Prostate gland (tissue), 2 donors: ENCODE measurements around the gene PELI3.

Experiments
- CTCF ChIP-seq, 4 experiments: fragments of 200-600 bp in 2 of 4; fragments of 450-650 bp in 2 of 4; sonication (generic) in 2 of 4; IDR thresholded peaks; 1 replicate in 3 of 4; 2 replicates in 1 of 4; pipeline ENCODE4 v1.5.1; 2016 to 2019; ENCODE audit warnings: antibody characterized with exemption in 4 of 4, mild to moderate bottlenecking in 2 of 4, moderate library complexity in 2 of 4
- POLR2AphosphoS5 ChIP-seq: sonication (generic); formaldehyde crosslinking; IDR thresholded peaks from one replicate; pipeline ENCODE4 v1.6.1; 2017; ENCODE audit warnings: antibody characterized with exemption

- TF ChIP-seq POLR2AphosphoS5, result peak; percentile 96
- peak; percentile 28 to 81 (median 74) for TF ChIP-seq CTCF (IDR thresholded peaks at IDR 0.05)
Measured at GRCh38 chr11:66438504-66439466, 27.9 kb upstream of the PELI3 start, which contains the start of gene MRPL11.
